DMS79 treated with DMSO at 0.1 percent for 48 hours (cell line): ENCODE data around the gene PAFAH1B1.
"Not testable (repeated sequence)": the region's sequence is repeated elsewhere in the genome, so short reads cannot be mapped to it uniquely, and the experiment has no call there.

Experiments
- DNase-seq: peaks from one replicate; lab custom pipeline; 2025; lab: John Stamatoyannopoulos, UW

PAFAH1B1 gene

GRCh38 chr17:2592971-2593820 is at the start of gene PAFAH1B1:
TSS of gene PAFAH1B1 (plus strand) at chr17:2593654. CDS start at chr17:2638289, 44,635 bp downstream.
- DNase-seq: peak; percentile 89

DNA sequence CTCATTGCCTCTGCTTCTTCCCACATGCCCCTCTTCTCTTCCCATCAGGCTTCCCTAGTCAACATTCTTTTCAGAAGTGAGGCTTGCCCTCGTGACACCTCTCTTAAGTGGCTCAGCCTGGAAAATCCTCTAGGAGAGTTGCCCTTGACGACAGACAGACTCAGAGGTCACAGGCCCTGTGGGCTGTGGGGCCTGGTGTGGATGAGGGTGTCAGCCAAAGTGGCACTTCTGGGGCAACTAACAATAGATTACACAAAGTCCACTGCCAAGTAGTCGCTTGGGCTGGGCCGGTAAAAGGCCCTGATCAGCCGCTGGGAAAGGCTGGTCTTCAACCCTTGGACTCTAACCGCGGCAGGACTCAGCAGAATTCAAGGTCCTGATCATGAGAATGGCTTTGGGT is 48.1 kb upstream of the PAFAH1B1 start:
- no peak for DNase-seq

- DNase-seq: no peak
Measured at GRCh38 chr17:2547176-2547575, 46.3 kb upstream of the PAFAH1B1 start.

- not testable (repeated sequence) for DNase-seq
Measured at GRCh38 chr17:2548026-2548425, 45.4 kb upstream of the PAFAH1B1 start.

GRCh38 chr17:2549392-2550211 is 43.9 kb upstream of the PAFAH1B1 start:
- no peak for DNase-seq

DNA sequence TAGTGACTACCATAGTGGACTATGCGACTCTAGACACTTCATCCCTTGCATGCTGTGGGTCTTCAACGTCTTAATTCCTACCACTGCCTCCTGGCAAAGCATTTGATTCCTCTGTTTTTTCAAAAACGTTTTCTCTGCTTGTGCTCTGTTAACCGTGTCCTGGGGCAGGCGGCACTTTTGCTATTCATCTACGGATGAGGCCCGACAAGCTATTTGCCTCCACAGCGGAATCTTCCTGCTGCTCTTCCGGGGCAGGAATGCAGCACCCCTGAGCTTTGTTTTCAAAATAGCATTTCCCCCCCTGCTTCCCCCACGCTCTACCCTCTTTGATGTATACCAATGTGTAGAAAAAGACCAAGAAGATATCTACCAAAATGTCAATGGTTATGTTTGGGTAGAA is 42.0 kb upstream of the PAFAH1B1 start:
- DNase-seq: no peak

- no peak for DNase-seq
Measured at GRCh38 chr17:2551928-2552327, 41.5 kb upstream of the PAFAH1B1 start.

DNA sequence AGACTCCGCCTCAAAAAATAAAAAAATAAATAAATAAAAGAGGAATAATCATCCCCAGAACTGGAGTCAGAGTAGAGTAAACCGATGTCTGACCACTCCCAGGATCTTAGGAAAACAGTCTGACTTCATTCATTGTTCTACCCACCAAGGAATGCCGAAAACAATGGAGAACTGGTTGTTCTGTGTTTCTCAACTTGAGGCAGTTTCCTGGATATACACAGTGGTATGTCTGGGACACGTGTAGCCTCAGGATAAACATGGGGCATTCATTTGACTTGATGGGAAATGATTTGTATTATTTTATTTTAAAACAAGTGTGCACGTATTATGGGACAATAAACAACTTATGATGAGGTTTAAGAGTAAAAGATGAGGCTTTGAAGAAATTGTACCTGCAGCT is 32.8 kb upstream of the PAFAH1B1 start:
- no peak for DNase-seq

- no peak for DNase-seq
Measured at GRCh38 chr17:2562162-2562858, 31.1 kb upstream of the PAFAH1B1 start.

DNA sequence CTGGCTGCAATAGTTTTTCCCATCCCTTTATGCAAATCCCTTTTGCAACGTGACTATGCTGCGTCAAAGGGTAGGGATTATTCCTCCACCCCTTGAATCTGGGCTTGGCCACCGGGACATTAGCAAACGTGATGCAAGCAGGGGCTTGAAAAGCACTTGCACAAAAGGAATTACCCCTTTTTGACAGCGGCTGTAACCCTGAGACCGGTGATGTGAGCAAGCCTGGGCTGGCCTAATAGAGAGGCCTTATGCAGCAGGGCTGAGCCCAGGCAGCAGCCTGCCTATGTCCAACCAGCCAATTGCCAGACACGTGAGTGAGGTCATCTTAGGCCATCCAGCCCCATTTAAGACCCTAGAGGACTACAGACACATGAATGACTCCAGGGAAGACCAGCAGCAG is 30.4 kb upstream of the PAFAH1B1 start:
- no peak for DNase-seq

- DNase-seq: no peak
Measured at GRCh38 chr17:2563543-2563942, 29.9 kb upstream of the PAFAH1B1 start.

- DNase-seq: no peak
Measured at GRCh38 chr17:2564877-2565276, 28.6 kb upstream of the PAFAH1B1 start.

GRCh38 chr17:2566056-2566455 is 27.4 kb upstream of the PAFAH1B1 start:
- no peak for DNase-seq

DNA sequence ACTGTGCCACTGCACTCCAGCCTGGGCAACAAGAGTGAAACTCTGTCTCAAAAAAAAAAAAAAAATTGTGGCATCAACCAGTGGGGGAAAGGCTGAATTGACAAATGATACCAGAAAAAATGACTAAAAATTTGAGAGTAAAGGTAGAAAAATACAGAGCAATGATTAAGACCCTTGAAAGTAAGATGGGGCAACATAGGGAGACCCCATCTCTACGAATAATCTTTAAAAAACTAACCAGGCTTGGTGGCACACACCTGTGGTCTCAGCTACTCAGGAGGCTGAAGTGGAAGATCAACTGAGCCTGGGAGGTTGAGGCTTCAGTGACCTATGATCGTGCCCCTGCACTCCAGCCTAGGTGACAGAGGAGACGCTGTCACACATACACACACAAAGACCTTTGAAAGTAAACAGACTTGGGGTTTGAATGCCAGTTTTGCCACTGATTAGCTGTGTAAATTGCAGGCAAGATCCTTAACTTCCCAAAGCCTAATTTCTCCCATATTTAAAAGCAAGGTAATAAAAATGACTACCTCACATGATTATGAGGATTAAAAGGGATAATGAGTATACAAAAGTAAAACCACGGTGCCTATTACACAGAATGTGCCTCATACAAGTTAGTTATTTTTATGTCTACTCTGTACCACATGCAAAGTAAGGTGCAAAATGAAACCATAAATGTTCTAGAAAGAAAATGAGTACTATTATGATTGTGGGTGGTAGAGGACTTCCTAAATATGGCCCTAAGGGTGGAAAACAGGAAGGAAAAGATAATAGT is 21.7 kb upstream of the PAFAH1B1 start:
- no peak for DNase-seq

DNA sequence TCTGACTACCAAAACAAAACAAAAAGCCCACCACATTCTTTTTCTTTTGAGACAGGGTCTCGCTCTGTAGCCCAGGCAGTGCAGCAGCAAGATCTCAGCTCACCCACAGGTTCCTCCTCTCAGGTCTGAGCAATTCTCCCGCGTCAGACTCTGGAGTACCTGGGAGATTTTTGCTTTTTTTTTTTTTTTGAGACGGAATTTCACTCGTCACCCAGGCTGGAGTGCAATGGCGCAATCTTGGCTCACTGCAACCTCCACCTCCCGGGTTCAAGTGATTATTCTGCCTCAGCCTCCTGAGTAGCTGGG is 21.2 kb upstream of the PAFAH1B1 start:
- DNase-seq: not testable (repeated sequence)

DNA sequence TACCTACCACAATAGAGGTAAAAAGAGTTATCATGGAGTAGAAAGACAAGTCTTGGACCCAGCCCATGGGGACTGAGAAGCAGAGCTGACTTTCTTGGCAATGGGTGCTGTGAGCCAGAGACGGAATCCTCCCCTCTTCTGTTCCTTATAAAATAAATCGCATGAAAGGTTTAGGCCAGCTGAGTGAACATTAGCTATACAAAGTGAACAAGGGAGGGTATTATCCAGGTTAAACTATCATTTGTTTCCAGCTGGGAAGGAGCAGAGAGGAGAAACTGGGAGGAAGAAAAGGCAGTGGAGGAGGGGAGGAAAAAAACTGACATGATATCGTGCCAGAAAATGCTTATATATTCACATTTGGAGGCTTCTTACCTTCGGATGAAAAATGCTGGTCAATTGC is 13.3 kb upstream of the PAFAH1B1 start:
- no peak for DNase-seq

GRCh38 chr17:2580661-2581060 is 12.8 kb upstream of the PAFAH1B1 start:
- DNase-seq: no peak

GRCh38 chr17:2582493-2582892 is 11.0 kb upstream of the PAFAH1B1 start:
- no peak for DNase-seq

GRCh38 chr17:2591040-2591640 is 2.3 kb upstream of the PAFAH1B1 start:
- no peak for DNase-seq

- peak; percentile 73 for DNase-seq
Measured at GRCh38 chr17:2593821-2594721, 617 bp downstream of the PAFAH1B1 start.
